Vagina (tissue), 2 donors: Measurements from ENCODE around the gene PGBD5. TPM values are rescaled to one million over a fixed set of nuclear protein-coding genes. Genes with fewer than 3 reads are reported as not detected.
A peak's percentile ranks its signal among the peaks of the same experiment; 100 is the strongest.

Source experiments
- DNase-seq, 2 donors: peaks; one replicate each; pipeline ENCODE4 v3.0.0-alpha.2; 2017; ENCODE audit errors: extremely low spot score in 2 of 2
- H3K27ac ChIP-seq: fragments of 200-600 bp; sonication (generic); one replicate; pipeline ENCODE4 v1.5.1; 2019
- H3K27me3 ChIP-seq: fragments of 200-600 bp; sonication (generic); one replicate; pipeline ENCODE4 v1.5.1; 2019
- H3K36me3 ChIP-seq, 2 donors: fragments of 200-600 bp; sonication (generic); one replicate each; pipeline ENCODE4 v1.5.1; 2017 to 2019
- H3K4me1 ChIP-seq: fragments of 200-600 bp; sonication (generic); one replicate; pipeline ENCODE4 v1.5.1; 2019
- H3K4me3 ChIP-seq, 2 donors: fragments of 200-600 bp; sonication (generic); 1 replicate in 1 of 2; 2 replicates in 1 of 2; pipeline ENCODE4 v1.5.1; 2016 to 2019
- H3K9me3 ChIP-seq: fragments of 200-600 bp; sonication (generic); one replicate; pipeline ENCODE4 v1.5.1; 2019
- CTCF ChIP-seq, 3 experiments: fragments of 450-650 bp in 2 of 3; fragments of 200-600 bp in 1 of 3; sonication (generic) in 1 of 3; IDR thresholded peaks; one replicate each; pipeline ENCODE4 v1.5.1; 2017 to 2019; ENCODE audit warnings: antibody characterized with exemption in 3 of 3, mild to moderate bottlenecking in 2 of 3, moderate library complexity in 2 of 3
- POLR2A ChIP-seq, 2 donors: fragments of 450-650 bp; IDR thresholded peaks; one replicate each; pipeline ENCODE4 v1.6.1; 2017; ENCODE audit warnings: antibody characterized with exemption in 2 of 2, mild to moderate bottlenecking in 2 of 2, moderate library complexity in 2 of 2
- POLR2AphosphoS5 ChIP-seq, 2 donors: sonication (generic); formaldehyde crosslinking; IDR thresholded peaks; one replicate each; pipeline ENCODE4 v1.9.0; 2017; ENCODE audit warnings: antibody characterized with exemption in 2 of 2, mild to moderate bottlenecking in 2 of 2, low read depth in 1 of 2; ENCODE audit not compliant: insufficient read depth in 1 of 2
- intact Hi-C: fragments of 100-400 bp; cut with DNase I; formaldehyde crosslinking; loops from one replicate; pipeline ENCODE4 v1.15.1; 2023
- total RNA-seq: library from RNA; depleted of rRNA; stranded (reverse); fragments of >200 nt; gene quantifications from one replicate; pipeline ENCODE4 v1.2.3, GENCODE V29; 2016

The PGBD5 gene
- total RNA-seq, 1 donor from 2014 or later = 0.98 TPM

- H3K4me3 ChIP-seq = no peak overlapping the region
- no peak overlapping the region for H3K27ac ChIP-seq
- no peak for DNase-seq
- no peaks in the 10 kb centered on the region for H3K9me3 ChIP-seq
- no peaks in the 10 kb centered on the region for H3K27me3 ChIP-seq
- no peaks in the 10 kb centered on the region for H3K36me3 ChIP-seq
- TF ChIP-seq CTCF (IDR thresholded peaks at IDR 0.05) (no peak), POLR2A (IDR thresholded peaks at IDR 0.05) (no peak), POLR2AphosphoS5 (IDR thresholded peaks at IDR 0.05; ENCODE audit: insufficient read depth in 1 of 2, low read depth in 1 of 2) (no peak)
- intact Hi-C loops = no loop called here
- peaks cover 7% of the 10 kb centered on the region for H3K4me1 ChIP-seq
Measured at GRCh38 chr1:230309646-230310177, 116.4 kb downstream of the PGBD5 start.

- Histone ChIP-seq H3K27ac (no peak overlapping the region), H3K4me3 (no peak overlapping the region), H3K36me3 (no peaks in the 10 kb centered on the region), H3K9me3 (no peaks in the 10 kb centered on the region), H3K27me3 (no peaks in the 10 kb centered on the region), H3K4me1 (peaks cover 7% of the 10 kb centered on the region)
- intact Hi-C loops = no loop called here
- TF ChIP-seq POLR2A (IDR thresholded peaks at IDR 0.05) (no peak), POLR2AphosphoS5 (IDR thresholded peaks at IDR 0.05; ENCODE audit: insufficient read depth in 1 of 2, low read depth in 1 of 2) (no peak), CTCF (IDR thresholded peaks at IDR 0.05) (no peak)
- no peak for DNase-seq
Measured at GRCh38 chr1:230308821-230309220, 117.3 kb downstream of the PGBD5 start.

GRCh38 chr1:230308039-230308438 lies 118.1 kb downstream of the PGBD5 start:
- intact Hi-C loops = no loop called here
- no peak for DNase-seq
- no peak overlapping the region for H3K4me3 ChIP-seq
- no peak for TF ChIP-seq POLR2A (IDR thresholded peaks at IDR 0.05)
- TF ChIP-seq POLR2AphosphoS5 (IDR thresholded peaks at IDR 0.05; ENCODE audit: insufficient read depth in 1 of 2, low read depth in 1 of 2) = peak; percentile 18 to 53
- no peaks in the 10 kb centered on the region for H3K27me3 ChIP-seq
- peaks cover 7% of the 10 kb centered on the region for H3K4me1 ChIP-seq
- H3K9me3 ChIP-seq = no peaks in the 10 kb centered on the region
- no peak overlapping the region for H3K27ac ChIP-seq
- no peaks in the 10 kb centered on the region for H3K36me3 ChIP-seq

GRCh38 chr1:230307213-230307612 lies 118.9 kb downstream of the PGBD5 start:
- TF ChIP-seq CTCF (IDR thresholded peaks at IDR 0.05) = no peak
- TF ChIP-seq POLR2AphosphoS5 (IDR thresholded peaks at IDR 0.05; ENCODE audit: insufficient read depth in 1 of 2, low read depth in 1 of 2) = no peak
- TF ChIP-seq POLR2A (IDR thresholded peaks at IDR 0.05) = no peak
- DNase-seq = no peak
- intact Hi-C loops = no loop called here
- no peaks in the 10 kb centered on the region for H3K9me3 ChIP-seq
- no peak overlapping the region for H3K4me3 ChIP-seq
- no peak overlapping the region for H3K27ac ChIP-seq
- H3K27me3 ChIP-seq = no peaks in the 10 kb centered on the region
- H3K36me3 ChIP-seq = no peaks in the 10 kb centered on the region
- peaks cover 7% of the 10 kb centered on the region for H3K4me1 ChIP-seq

- H3K27ac ChIP-seq = no peak overlapping the region
- no peaks in the 10 kb centered on the region for H3K9me3 ChIP-seq
- intact Hi-C loops = no loop called here
- no peak for DNase-seq
- no peak overlapping the region for H3K4me3 ChIP-seq
- TF ChIP-seq CTCF (IDR thresholded peaks at IDR 0.05) (no peak), POLR2AphosphoS5 (IDR thresholded peaks at IDR 0.05; ENCODE audit: insufficient read depth in 1 of 2, low read depth in 1 of 2) (no peak), POLR2A (IDR thresholded peaks at IDR 0.05) (no peak)
- H3K27me3 ChIP-seq = no peaks in the 10 kb centered on the region
- H3K4me1 ChIP-seq = peaks cover 7% of the 10 kb centered on the region
- no peaks in the 10 kb centered on the region for H3K36me3 ChIP-seq
Measured at GRCh38 chr1:230306169-230306568, 120.0 kb downstream of the PGBD5 start.
